GM12892 (cell line): ENCODE results near the gene SLIT3.

ENCODE experiments used
- DNase-seq: peaks from one replicate; pipeline ENCODE4 v3.0.0; 2011; ENCODE audit not compliant: insufficient read length
- FAIRE-seq: peaks from 2 replicates; lab custom pipeline; 2011; peaks lifted over from hg19 to GRCh38; lab: Jason Lieb, UNC
- POLR2A ChIP-seq: IDR thresholded peaks from 2 replicates; pipeline ENCODE4 v1.6.1; 2011; ENCODE audit warnings: low read depth, low read length, control low read depth
- POLR2AphosphoS5 ChIP-seq: IDR thresholded peaks from 2 replicates; pipeline ENCODE4 v1.6.1; 2011; ENCODE audit warnings: low read depth, low read length, control low read depth
- TAF1 ChIP-seq: IDR thresholded peaks from 2 replicates; pipeline ENCODE4 v1.6.1; 2011; ENCODE audit warnings: low read depth, mild to moderate bottlenecking, control low read depth, low read length, borderline replicate concordance

The SLIT3 gene

DNA sequence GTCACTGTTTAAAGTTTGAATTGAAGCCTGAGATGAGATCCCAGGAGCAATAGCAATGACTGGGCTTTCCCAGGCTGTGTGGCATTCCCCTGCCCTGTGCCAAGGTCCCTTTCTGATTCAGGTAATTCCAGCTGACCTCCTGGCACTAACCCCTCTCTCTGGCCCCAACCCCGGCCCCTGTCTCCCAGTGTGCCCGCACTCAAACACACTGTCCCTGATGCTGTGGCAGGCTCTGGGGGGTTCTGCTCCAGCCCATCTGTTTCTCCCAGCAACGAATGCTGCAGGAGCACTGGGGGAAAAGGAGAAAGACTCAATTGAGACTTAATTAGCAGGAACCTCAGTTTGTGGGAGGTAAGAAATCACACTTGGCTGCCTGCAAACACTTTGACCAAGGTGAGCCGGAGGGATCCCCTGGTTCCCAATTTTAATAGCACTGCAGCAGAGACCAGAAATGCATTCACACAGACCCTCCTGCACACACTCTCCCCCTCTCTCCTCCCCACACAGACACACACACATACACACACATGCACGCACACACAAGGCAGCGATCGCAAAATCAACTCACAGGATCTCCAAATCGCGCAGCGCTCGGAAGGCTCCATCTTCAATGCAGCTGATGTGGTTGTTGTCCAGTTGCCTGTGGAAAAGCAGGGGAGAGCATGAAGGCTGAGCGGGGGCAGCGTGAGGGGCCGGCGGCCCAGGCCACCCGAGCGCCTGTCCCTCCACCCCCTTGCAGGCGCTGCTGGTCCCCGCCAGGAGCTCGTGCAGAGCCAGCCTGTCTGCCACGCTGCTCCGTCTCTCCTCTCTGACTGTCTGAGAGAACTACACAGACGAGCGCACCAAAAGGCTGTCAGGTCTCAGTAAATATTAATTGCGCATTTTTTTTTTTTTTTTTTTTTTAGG, 456.7 kb downstream of the SLIT3 start:
- FAIRE-seq (no peak), DNase-seq (no peak)
- TF ChIP-seq TAF1 (no peak), POLR2AphosphoS5 (no peak), POLR2A (no peak)

DNA sequence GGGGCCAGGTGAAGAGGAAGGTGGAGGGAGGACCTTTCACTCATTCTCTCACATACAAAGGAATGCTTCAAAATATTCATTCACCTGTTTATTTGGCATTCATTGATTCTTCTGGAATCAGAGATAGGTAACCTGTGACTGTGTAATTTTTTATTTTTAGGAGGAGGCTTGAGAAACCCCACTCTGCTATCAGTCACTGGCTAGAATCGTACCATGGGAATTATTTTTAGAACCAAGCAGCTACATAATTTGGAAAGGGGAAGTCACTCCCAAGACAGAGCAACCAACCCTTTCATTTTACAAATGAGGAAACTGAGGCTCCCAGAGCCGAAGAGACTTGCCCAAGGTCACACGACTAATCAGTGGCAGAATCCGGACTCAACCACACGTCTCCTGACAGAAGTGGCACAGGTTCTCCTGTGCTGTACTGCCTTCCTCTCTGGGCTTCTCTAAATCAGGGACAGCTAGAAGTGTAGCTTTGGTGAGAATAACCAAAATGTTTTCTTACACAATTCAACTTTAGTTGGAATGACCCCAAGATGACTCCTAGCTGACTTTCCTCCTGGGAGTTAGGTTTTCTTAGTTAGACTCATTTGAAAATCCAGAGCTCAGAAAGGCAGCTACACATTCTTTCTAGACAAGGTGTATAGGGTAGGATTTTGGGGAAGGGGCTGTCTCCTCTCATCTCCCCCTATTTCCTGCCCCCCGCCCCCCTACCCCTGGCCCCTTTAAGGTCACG, 457.5 kb downstream of the SLIT3 start:
- FAIRE-seq (no peak), DNase-seq (no peak)
- no peak for TF ChIP-seq POLR2A
- TF ChIP-seq POLR2AphosphoS5: no peak
- TF ChIP-seq TAF1: no peak

DNA sequence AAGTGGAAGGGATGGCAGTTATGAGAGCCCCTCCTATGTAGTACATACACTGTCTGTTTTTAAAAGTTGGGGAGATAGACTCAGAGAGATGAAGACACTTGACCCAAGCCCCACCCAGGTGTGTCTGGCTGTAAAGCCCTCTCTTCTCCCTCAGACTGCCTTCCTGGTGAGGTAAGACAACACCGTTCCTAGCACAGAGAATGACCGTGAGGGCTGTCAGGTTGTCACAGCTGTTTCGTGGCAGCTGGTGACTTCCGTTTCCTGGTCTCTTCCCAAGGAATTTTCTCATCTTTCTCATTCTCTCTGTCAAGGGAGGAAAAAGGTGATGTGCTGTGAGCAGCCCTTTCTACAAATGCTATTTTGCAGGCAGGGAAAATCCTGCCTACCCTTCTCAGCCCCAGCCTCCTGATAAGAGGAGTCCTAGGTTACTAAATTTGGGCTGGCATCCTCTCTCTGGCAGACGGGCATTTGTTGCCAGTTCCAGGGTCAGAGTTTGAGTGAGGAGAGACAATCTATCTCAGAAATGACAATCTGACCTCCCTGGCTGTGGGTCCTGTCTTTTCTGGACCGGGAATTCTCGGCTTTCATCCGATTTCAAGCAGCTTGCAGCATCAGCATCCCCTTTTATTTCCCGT, 458.3 kb downstream of the SLIT3 start:
- FAIRE-seq (no peak), DNase-seq (no peak)
- TF ChIP-seq POLR2AphosphoS5: no peak
- TF ChIP-seq POLR2A: no peak
- TF ChIP-seq TAF1: no peak

DNA sequence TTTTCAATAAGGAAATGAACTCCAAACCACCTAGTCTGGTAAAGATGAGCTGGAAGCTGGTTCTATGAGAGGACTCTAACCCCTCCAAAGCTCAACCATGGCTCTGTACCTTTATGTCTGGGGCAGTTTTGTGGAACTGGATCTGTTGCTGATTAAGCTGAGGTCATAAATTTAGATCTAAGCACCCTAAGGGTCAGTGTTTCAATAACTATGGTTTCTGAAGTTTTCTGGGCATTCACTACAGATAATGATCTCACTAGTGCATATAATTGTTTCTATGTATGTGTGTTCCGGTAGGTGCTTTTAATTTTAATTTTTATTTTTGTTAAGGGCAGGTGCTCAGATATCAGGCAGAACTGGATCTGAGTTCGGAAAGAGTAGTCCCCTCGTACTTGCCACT, 463.1 kb downstream of the SLIT3 start:
- TF ChIP-seq POLR2A: no peak
- no peak for TF ChIP-seq TAF1
- TF ChIP-seq POLR2AphosphoS5: no peak
- FAIRE-seq (no peak), DNase-seq (no peak)

DNA sequence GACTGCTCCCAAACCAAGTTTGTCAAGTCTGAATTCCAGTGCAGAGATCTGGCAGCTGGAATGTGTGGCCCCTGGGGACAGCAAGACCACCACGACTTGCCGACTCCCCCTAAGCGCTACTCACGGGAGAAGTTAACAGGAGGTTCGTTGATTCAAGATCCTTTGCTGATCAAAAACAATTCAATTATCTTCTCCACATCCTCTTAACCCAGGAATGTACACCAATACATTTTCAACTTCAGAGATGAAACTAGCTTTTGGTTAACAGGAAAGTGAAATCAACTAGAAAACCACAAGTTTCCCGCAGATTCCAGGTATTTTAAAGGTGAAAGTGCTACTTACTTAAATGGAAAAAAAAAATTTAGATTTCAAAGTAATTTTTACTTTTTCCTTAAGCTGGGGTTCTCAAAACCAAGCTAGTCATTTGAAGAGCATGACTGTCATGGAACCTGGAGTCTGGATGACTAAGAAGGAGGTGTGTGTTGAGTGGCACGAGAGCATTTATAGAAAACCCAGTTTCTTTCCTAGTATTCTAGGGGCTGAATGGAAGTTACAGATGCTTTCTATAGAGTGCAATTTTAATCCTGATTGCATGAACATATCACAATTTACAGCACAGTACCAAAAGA, 464.2 kb downstream of the SLIT3 start:
- FAIRE-seq: no peak
- TF ChIP-seq TAF1: no peak
- no peak for TF ChIP-seq POLR2AphosphoS5
- no peak for TF ChIP-seq POLR2A
- DNase-seq: no peak

DNA sequence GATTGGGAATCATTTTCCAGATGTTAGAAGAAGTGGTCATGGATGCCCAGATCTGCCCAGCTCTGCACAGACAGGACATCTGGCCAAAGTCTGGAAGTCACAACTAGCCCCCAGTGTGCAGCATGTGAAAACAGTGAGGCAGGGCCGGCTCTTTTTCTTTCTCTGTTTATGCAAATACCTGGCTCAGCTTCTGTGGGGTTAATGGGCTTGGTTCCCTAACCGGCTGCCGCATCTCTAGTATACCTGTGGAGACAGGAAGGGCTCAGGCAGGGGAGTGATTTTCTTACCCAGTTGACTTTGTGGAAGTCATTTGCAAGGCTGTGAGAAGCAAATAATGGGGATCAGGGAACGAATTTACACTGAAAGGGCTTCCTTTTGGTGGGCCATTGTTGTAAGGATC, 467.0 kb downstream of the SLIT3 start:
- TF ChIP-seq POLR2AphosphoS5: no peak
- TF ChIP-seq TAF1: no peak
- no peak for TF ChIP-seq POLR2A
- DNase-seq: no peak
- no peak for FAIRE-seq

DNA sequence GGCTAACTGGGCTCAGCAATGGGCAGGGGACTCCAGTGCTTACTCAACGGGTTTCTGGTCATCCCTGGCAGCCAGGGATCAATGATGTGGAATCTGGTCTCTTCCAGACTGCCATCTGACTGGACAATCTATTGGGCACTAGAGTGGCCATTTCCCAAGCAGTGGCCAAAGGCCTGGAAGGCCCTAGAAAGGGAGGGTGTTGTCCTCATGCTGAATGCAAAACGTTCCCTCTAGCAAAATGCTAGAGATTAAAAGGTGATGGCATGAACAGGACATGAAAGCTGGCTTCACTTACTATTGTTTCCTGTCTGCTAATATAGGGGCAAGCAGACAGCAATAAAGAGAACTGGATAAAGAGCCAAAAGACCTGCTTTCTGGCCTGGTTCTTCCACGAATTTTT, 467.6 kb downstream of the SLIT3 start:
- TF ChIP-seq POLR2A: no peak
- TF ChIP-seq POLR2AphosphoS5: no peak
- TF ChIP-seq TAF1: no peak
- no peak for DNase-seq
- no peak for FAIRE-seq

DNA sequence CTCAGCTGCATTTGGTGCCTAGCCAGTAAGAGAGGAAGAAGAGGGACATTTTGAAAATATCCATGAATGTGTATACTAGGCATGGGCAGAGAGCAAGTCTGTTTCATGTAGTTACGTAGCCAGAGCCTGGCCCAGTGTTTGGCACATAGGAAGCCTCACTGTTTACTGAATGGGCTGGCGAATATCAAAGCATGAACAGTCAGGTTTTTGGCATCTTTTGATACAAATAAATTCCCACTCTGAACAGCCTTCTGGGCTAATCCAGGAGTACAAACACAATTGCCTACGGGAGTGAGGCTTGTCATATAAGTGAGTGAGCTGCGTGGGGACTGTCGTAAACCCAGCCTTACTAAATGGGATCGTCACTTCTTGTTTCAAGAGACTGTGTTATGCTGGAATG, 468.6 kb downstream of the SLIT3 start:
- FAIRE-seq (no peak), DNase-seq (no peak)
- TF ChIP-seq TAF1 (no peak), POLR2A (no peak), POLR2AphosphoS5 (no peak)

DNA sequence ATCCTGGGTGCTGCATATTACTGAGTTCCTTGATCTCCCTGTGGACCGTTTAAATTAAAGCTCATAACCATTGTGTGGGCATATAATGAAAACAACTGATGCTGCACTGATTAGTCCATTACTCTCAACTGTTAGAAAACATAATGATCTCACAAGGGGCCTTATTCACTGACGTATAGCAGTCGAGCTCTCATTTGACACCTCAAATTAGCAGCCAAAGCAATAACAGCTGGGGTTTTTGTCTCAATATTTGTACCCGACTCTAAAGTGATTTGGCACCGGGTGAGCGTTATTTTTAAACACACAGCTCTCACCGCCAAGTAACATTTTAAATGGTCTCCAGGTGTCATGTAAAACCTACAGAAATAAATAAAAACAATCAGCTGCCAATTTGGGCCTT, 469.6 kb downstream of the SLIT3 start:
- no peak for TF ChIP-seq POLR2A
- TF ChIP-seq POLR2AphosphoS5: no peak
- no peak for TF ChIP-seq TAF1
- FAIRE-seq (no peak), DNase-seq (no peak)

DNA sequence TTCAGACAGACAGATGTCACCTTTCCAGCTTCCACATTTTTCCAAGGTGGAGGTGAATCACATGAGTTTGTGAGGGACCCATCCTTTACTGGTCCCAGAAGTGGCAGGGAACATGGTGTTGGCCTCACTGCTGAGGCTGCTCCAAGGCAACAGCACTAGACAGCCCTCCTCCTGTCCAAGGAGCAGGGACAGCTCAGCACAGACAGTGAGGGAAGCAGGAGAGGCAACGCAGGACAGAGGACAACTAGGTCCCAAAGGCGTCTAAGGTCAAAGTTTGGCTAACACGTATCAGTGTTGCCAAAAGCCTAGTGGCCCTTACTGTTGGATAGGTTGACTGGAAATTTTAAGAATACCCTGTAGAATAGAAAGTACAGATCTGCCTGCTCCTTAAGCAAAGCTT, 470.1 kb downstream of the SLIT3 start:
- TF ChIP-seq POLR2A (no peak), TAF1 (no peak), POLR2AphosphoS5 (no peak)
- FAIRE-seq (no peak), DNase-seq (no peak)

DNA sequence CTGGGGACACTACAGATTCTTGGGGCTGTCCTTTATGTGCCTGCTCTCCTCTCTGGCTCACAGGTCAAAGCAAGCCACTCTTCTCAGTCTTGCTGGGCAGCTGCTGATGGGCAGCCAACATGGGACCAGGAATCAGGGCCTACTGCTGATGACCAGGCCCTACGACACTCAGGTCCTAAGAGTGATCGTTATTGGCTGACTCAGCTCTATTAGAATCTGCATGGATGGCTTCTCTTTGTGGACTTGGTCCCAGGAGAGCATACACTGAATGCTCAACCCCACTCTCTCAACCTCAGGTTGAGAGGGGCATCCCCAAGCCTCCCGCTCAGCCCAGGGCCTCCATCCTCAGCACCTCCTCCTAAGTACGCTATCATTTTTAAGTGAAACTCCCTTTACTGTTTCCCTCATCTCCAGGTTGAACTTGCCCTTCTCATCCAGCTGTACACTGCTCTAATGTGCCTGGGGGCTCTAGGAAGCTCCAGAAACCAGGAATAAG, 471.0 kb downstream of the SLIT3 start:
- no peak for FAIRE-seq
- TF ChIP-seq POLR2AphosphoS5 (no peak), POLR2A (no peak), TAF1 (no peak)
- DNase-seq: no peak
